K562 (cell line): ENCODE results near the gene FMNL2. TPM values are rescaled to one million over a fixed set of nuclear protein-coding genes. Genes with fewer than 3 reads are reported as not detected.

Experiments
- ATAC-seq: fragments of 200-7000 bp; cut with Tn5 transposase; 3 replicates; pipeline ENCODE4 v1.9.1; 2020; ENCODE audit warnings: moderate library complexity
- BruUV-seq: library from RNA; stranded (reverse); fragments of 400-500 nt; replicated peaks from 2 replicates; lab custom pipeline; 2021; lab: Mats Ljungman, UMichigan
- CTCF ChIA-PET: fragments of 300-600 bp; formaldehyde crosslinking; extraction: SDS; loops from one replicate; lab custom pipeline; 2021; ENCODE audit warnings: low intra/inter-chr PET ratio; lab: Yijun Ruan, JAX
- POLR2A ChIA-PET: fragments of 300-600, 350-650 bp; sonication (Branson Sonifier 250); formaldehyde crosslinking; extraction: SDS; loops from one replicate; lab custom pipeline; 2021; ENCODE audit warnings: antibody characterized with exemption, inconsistent platforms; lab: Yijun Ruan, JAX
- DNase-seq, 4 experiments: peaks; one replicate each; pipeline versions ENCODE4 v3.0.0 to v3.0.0-alpha.2; 2011 to 2018; ENCODE audit warnings: low spot score in 3 of 4, mixed read lengths in 3 of 4; ENCODE audit errors: extremely low read depth in 1 of 4
- FAIRE-seq: peaks from 2 replicates; lab custom pipeline; 2011; peaks lifted over from hg19 to GRCh38; lab: Jason Lieb, UNC
- H2AFZ ChIP-seq: 2 replicates; pipeline ENCODE4 v1.6.0; 2011; ENCODE audit warnings: low read depth, low read length, control low read depth, inconsistent platforms
- H3K27ac ChIP-seq: fragments of 200-600 bp; 3 replicates; pipeline ENCODE4 v1.8.0; 2011; ENCODE audit warnings: low read depth, mild to moderate bottlenecking, control low read depth, inconsistent platforms, low read length, moderate library complexity, mixed read lengths; ENCODE audit errors: extremely low read depth
- H3K27me3 ChIP-seq, 2 experiments: fragments of 300-600 bp in 1 of 2; 2 replicates in 1 of 2; 3 replicates in 1 of 2; pipeline versions ENCODE4 v1.6.0 to v1.8.0; 2011; ENCODE audit warnings: inconsistent platforms in 2 of 2, low read length in 2 of 2, mild to moderate bottlenecking in 1 of 2, mixed read lengths in 1 of 2, moderate library complexity in 1 of 2; ENCODE audit not compliant: control insufficient read depth in 2 of 2, insufficient read depth in 2 of 2
- H3K36me3 ChIP-seq: fragments of 300-600 bp; 3 replicates; pipeline ENCODE4 v1.8.0; 2011; ENCODE audit warnings: mild to moderate bottlenecking, low read length, inconsistent platforms; ENCODE audit not compliant: control insufficient read depth, insufficient read depth
- H3K4me1 ChIP-seq, 2 experiments: fragments of 200-600 bp in 1 of 2; replicated peaks in 1 of 2; 2 replicates in 1 of 2; 3 replicates in 1 of 2; pipeline versions ENCODE4 v1.5.1 to v1.8.0; 2011; ENCODE audit warnings: inconsistent platforms in 2 of 2, low read length in 2 of 2, mild to moderate bottlenecking in 1 of 2, mixed read lengths in 1 of 2, moderate library complexity in 1 of 2; ENCODE audit not compliant: control insufficient read depth in 2 of 2, insufficient read depth in 2 of 2
- H3K4me2 ChIP-seq: 2 replicates; pipeline ENCODE4 v1.6.1; 2011; ENCODE audit warnings: low read length, control low read depth, inconsistent platforms, mixed read lengths; ENCODE audit not compliant: insufficient read depth
- H3K4me3 ChIP-seq: fragments of 200-600 bp; sonication (generic), shearing (Covaris generic); 2 replicates; pipeline ENCODE4 v1.5.1; 2016; ENCODE audit warnings: control low read depth, inconsistent platforms
- H3K79me2 ChIP-seq: fragments of 200-600 bp; 3 replicates; pipeline ENCODE4 v1.8.0; 2011; ENCODE audit warnings: low read length, inconsistent platforms; ENCODE audit not compliant: control insufficient read depth, insufficient read depth
- H3K9ac ChIP-seq, 2 experiments: 2 replicates each; pipeline versions ENCODE4 v1.6.0 to v1.6.1; 2011; ENCODE audit warnings: low read depth in 2 of 2, low read length in 2 of 2, control low read depth in 1 of 2, inconsistent platforms in 1 of 2, mild to moderate bottlenecking in 1 of 2, mixed read lengths in 1 of 2; ENCODE audit not compliant: insufficient read depth in 1 of 2
- H3K9me1 ChIP-seq: one replicate; pipeline ENCODE4 v1.6.0; 2011; ENCODE audit warnings: inconsistent platforms, mild to moderate bottlenecking, low read length, moderate library complexity; ENCODE audit not compliant: control insufficient read depth, insufficient read depth
- H3K9me3 ChIP-seq: replicated peaks from 2 replicates; pipeline ENCODE4 v1.5.1; 2011; ENCODE audit warnings: low read depth, low read length, inconsistent platforms; ENCODE audit not compliant: control insufficient read depth, insufficient read depth
- H4K20me1 ChIP-seq: replicated peaks from 2 replicates; pipeline ENCODE4 v1.6.1; 2011; ENCODE audit warnings: low read length, inconsistent platforms, mixed read lengths; ENCODE audit not compliant: control insufficient read depth, insufficient read depth
- CBX8 ChIP-seq: fragments of 200-600 bp; sonication (generic); IDR thresholded peaks from 2 replicates; pipeline ENCODE4 v1.6.1; 2012; ENCODE audit warnings: borderline replicate concordance, mixed run types, low read depth, mild to moderate bottlenecking, moderate library complexity, mixed read lengths, low read length, control low read depth, inconsistent platforms; ENCODE audit not compliant: poor library complexity, severe bottlenecking; ENCODE audit errors: extremely low read depth
- CREB1 ChIP-seq, 2 experiments: sonication (generic) in 1 of 2; formaldehyde crosslinking in 1 of 2; IDR thresholded peaks; 2 replicates each; pipeline versions ENCODE4 v1.6.1 to v1.8.0; 2012 to 2022; ENCODE audit warnings: inconsistent platforms in 1 of 2, mild to moderate bottlenecking in 1 of 2, missing genetic modification reagents in 1 of 2, moderate library complexity in 1 of 2
- HNRNPLL ChIP-seq: fragments of 200-400 bp; formaldehyde crosslinking; IDR thresholded peaks from 2 replicates; pipeline ENCODE4 v1.6.1; 2017; ENCODE audit warnings: low read length, low read depth, mild to moderate bottlenecking; ENCODE audit not compliant: poor library complexity, severe bottlenecking
- KAT2B ChIP-seq: IDR thresholded peaks from one replicate; pipeline ENCODE4 v1.6.1; 2012; ENCODE audit warnings: low read depth, mild to moderate bottlenecking, control low read depth, inconsistent platforms, low read length, moderate library complexity
- LEF1 ChIP-seq: fragments of 450-650 bp; IDR thresholded peaks from 2 replicates; pipeline ENCODE4 v1.6.1; 2016; ENCODE audit warnings: mild to moderate bottlenecking
- NR4A1 ChIP-seq, 2 experiments: fragments of 250-450 bp in 1 of 2; fragments of 450-650 bp in 1 of 2; sonication (Bioruptor Pico) in 1 of 2; IDR thresholded peaks; 2 replicates each; pipeline versions ENCODE4 v1.4.0 to v1.6.1; 2016 to 2020; ENCODE audit warnings: mild to moderate bottlenecking in 2 of 2, missing compliant biosample characterization in 1 of 2, missing genetic modification characterization in 1 of 2, moderate library complexity in 1 of 2
- RB1 ChIP-seq: fragments of 450-650 bp; IDR thresholded peaks from 2 replicates; pipeline ENCODE4 v1.6.1; 2017; ENCODE audit warnings: low read depth, mild to moderate bottlenecking
- SMAD3 ChIP-seq: fragments of 450-650 bp; formaldehyde crosslinking; conservative IDR thresholded peaks from 2 replicates; pipeline ENCODE4 v1.4.0; 2020; ENCODE audit warnings: mild to moderate bottlenecking
- SP2 ChIP-seq: IDR thresholded peaks from 2 replicates; pipeline ENCODE4 v1.6.1; 2011; ENCODE audit warnings: mild to moderate bottlenecking, low read depth, low read length, moderate library complexity; ENCODE audit not compliant: poor library complexity, severe bottlenecking; ENCODE audit errors: extremely low read depth
- SRF ChIP-seq, 2 experiments: fragments of 250-450, 450-650 bp in 1 of 2; sonication (Bioruptor Pico) in 1 of 2; sonication (generic) in 1 of 2; formaldehyde crosslinking; IDR thresholded peaks; 2 replicates each; pipeline versions ENCODE4 v1.5.0 to v1.5.1; 2020 to 2022; ENCODE audit warnings: mild to moderate bottlenecking in 1 of 2, missing genetic modification reagents in 1 of 2
- YY1 ChIP-seq, 3 experiments: IDR thresholded peaks; 2 replicates each; pipeline ENCODE4 v1.6.1; 2011; ENCODE audit warnings: low read length in 2 of 3, mild to moderate bottlenecking in 2 of 3, moderate library complexity in 2 of 3, borderline replicate concordance in 1 of 3, control low read depth in 1 of 3, low read depth in 1 of 3; ENCODE audit not compliant: insufficient read depth in 3 of 3, insufficient replicate concordance in 2 of 3, control insufficient read depth in 1 of 3, insufficient read length in 1 of 3; ENCODE audit errors: extremely low read depth in 1 of 3
- ZNF12 ChIP-seq: sonication (generic); formaldehyde crosslinking; IDR thresholded peaks from 2 replicates; pipeline ENCODE4 v1.4.0; 2020; ENCODE audit warnings: mild to moderate bottlenecking, missing genetic modification reagents
- ZNF41 ChIP-seq: fragments of 250-450 bp; sonication (Bioruptor Pico); conservative IDR thresholded peaks from 2 replicates; pipeline ENCODE4 v1.4.0; 2020; ENCODE audit warnings: mild to moderate bottlenecking
- WGBS: fragments of 100-300 bp; shearing (Covaris generic); methylation state at CpG from one replicate; pipeline ENCODE4 v1.1.6; 2016; ENCODE audit warnings: low coverage, mixed read lengths; ENCODE audit not compliant: insufficient coverage; ENCODE audit errors: missing lambda C conversion rate; 5-methylcytosine and 5-hydroxymethylcytosine counted together
- in situ Hi-C: fragments of 300-500 bp; cut with MboI; formaldehyde crosslinking; loops from 4 replicates; pipeline ENCODE4 v1.15.0; 2018; ENCODE audit warnings: inconsistent platforms, mixed read lengths
- intact Hi-C: fragments of 100-400 bp; cut with micrococcal nuclease; formaldehyde crosslinking; loops from 2 replicates; pipeline ENCODE4 v1.14.2; 2022
- polyA plus RNA-seq, 8 experiments: library from polyadenylated mRNA; depleted of rRNA in 4 of 8; stranded (reverse) in 5 of 8; unstranded in 3 of 8; fragments of >200 nt; fragmentation: Nextera tagmentation in 2 of 8; fragmentation: Illumina TruSeq in 1 of 8; extraction: Ambion mirVana in 2 of 8; extraction: Trizol in 1 of 8; gene quantifications; 2 replicates each; pipeline versions ENCODE4 v1.2.1 to v1.2.3, GENCODE V29; 2011 to 2014; ENCODE audit warnings: inconsistent platforms in 1 of 8, missing spikeins in 1 of 8
- total RNA-seq, 7 experiments: library from RNA; depleted of rRNA in 6 of 7; stranded (reverse); fragments of >200 nt in 6 of 7; fragmentation: Illumina TruSeq in 2 of 7; extraction: Trizol in 2 of 7; gene quantifications; 2 replicates each; pipeline versions ENCODE4 v1.2.1 to v1.2.3, GENCODE V29; 2011 to 2021; ENCODE audit warnings: low replicate concordance in 1 of 7
- TF ChIP-seq, protein P1 (sequence below): fragments of 250-450 bp; sonication (Bioruptor Pico); IDR thresholded peaks from 2 replicates; pipeline ENCODE4 v1.5.1; 2021; ENCODE audit warnings: mild to moderate bottlenecking

The FMNL2 gene
- total and polyA plus RNA-seq, 9 of the 15 experiments (the other 6 are each of a cell fraction or from before 2014, with no cell fraction given) = 0.15 to 0.49 (median 0.24) TPM; not detected in 1

DNA sequence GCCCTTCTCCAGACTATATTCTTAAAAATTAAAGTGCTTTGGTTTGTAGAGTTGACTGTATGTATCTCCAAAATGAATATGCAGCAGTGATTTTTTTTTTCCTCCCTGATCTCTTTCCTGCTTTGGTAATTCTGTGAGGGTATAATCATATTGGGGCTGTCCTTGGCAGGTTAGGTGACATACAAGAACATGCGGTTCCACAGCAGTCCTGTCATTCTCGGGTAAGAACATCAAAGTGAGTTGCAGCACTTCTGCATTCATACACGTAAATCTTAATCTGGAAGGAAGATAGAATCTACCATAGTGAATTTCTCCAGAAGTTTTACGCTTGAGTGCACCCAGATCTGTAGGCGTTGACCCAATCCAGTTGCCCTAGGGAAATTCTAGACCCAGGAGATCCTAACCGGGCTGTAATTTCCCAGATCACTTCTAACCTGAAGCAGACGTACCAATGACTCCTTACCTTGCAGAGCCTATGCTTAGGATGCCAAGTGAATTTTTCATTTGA lies 272.9 kb downstream of the FMNL2 start:
- H3K9me1 ChIP-seq = no peaks in the 10 kb centered on the region
- CTCF ChIA-PET = interaction anchor here (0.7 kb wide), 1 partner anchor 231 kb away, joined by 6 read pairs; no protein-coding TSS in a partner anchor
- H3K27me3 ChIP-seq = peaks cover 19 to 27% of the 10 kb centered on the region in 2 experiments; a peak in 4 of 5 replicates
- no peak overlapping the region for H3K27ac ChIP-seq
- WGBS = under 1% methylated on average over 7 of the region's 7 CpGs
- H3K4me2 ChIP-seq = no peak overlapping the region
- DNase-seq (no peak), FAIRE-seq (no peak), ATAC-seq (no peak)
- POLR2A ChIA-PET = interaction anchor here (1.1 kb wide), 1 partner anchor 12 kb away, joined by 3 read pairs; no protein-coding TSS in a partner anchor
- in situ Hi-C loops (no loop called here), intact Hi-C loops (no loop called here)
- no peak overlapping the region for H2AFZ ChIP-seq
- H4K20me1 ChIP-seq = no peaks in the 10 kb centered on the region
- no TSS peak for BruUV-seq
- H3K4me3 ChIP-seq = no peak overlapping the region
- no peaks in the 10 kb centered on the region for H3K9me3 ChIP-seq
- H3K4me1 ChIP-seq = no peaks in the 10 kb centered on the region
- TF ChIP-seq CREB1 (IDR thresholded peaks at IDR 0.05) = no peak
- TF ChIP-seq CREB1 (CRISPR knock-in tag; IDR thresholded peaks at IDR 0.05) = no peak
- no peak for TF ChIP-seq SRF (CRISPR knock-in tag; IDR thresholded peaks at IDR 0.05)
- TF ChIP-seq, protein P1, sequence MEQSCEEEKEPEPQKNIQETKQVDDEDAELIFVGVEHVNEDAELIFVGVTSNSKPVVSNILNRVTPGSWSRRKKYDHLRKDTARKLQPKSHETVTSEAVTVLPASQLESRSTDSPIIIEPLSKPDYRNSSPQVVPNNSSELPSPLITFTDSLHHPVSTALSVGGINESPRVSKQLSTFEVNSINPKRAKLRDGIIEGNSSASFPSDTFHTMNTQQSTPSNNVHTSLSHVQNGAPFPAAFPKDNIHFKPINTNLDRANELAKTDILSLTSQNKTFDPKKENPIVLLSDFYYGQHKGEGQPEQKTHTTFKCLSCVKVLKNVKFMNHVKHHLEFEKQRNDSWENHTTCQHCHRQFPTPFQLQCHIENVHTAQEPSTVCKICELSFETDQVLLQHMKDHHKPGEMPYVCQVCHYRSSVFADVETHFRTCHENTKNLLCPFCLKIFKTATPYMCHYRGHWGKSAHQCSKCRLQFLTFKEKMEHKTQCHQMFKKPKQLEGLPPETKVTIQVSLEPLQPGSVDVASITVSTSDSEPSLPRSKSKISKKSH (CRISPR knock-in tag) = no peak
- TF ChIP-seq KAT2B = no peak
- no peak for TF ChIP-seq NR4A1 (CRISPR knock-in tag; IDR thresholded peaks at IDR 0.05)
- TF ChIP-seq NR4A1 (tag; IDR thresholded peaks at IDR 0.05) = no peak
- TF ChIP-seq ZNF12 (CRISPR knock-in tag) = no peak
- TF ChIP-seq YY1 (IDR thresholded peaks at IDR 0.05; ENCODE audit: borderline replicate concordance in 1 of 3, control insufficient read depth in 1 of 3, extremely low read depth in 1 of 3, insufficient read depth in 3 of 3, insufficient read length in 1 of 3, insufficient replicate concordance in 2 of 3, low read depth in 1 of 3, low read length in 2 of 3) = no peak
- TF ChIP-seq CBX8 = no peak
- TF ChIP-seq ZNF41 (CRISPR knock-in tag) = no peak
- TF ChIP-seq SP2 = no peak
- no peak for TF ChIP-seq LEF1
- no peak for TF ChIP-seq HNRNPLL
- no peak for TF ChIP-seq SMAD3
- TF ChIP-seq RB1 = no peak
- no peak overlapping the region for H3K9ac ChIP-seq
- no peaks in the 10 kb centered on the region for H3K79me2 ChIP-seq
- no peaks in the 10 kb centered on the region for H3K36me3 ChIP-seq
